Suppressor macrophage (primary cell): ENCODE results near the gene F2RL2.
A peak's percentile ranks its signal among the peaks of the same experiment; 100 is the strongest.

Source experiments
- DNase-seq, 4 experiments: peaks; one replicate each; pipeline ENCODE4 v3.0.0-alpha.2; 2020 to 2022
- total RNA-seq, 17 experiments: gene quantifications; one replicate each; lab custom pipeline; 2026; ENCODE audit warnings: mixed read lengths in 6 of 17, inconsistent platforms in 3 of 17; lab: John Stamatoyannopoulos, UW

The F2RL2 gene, protein sequence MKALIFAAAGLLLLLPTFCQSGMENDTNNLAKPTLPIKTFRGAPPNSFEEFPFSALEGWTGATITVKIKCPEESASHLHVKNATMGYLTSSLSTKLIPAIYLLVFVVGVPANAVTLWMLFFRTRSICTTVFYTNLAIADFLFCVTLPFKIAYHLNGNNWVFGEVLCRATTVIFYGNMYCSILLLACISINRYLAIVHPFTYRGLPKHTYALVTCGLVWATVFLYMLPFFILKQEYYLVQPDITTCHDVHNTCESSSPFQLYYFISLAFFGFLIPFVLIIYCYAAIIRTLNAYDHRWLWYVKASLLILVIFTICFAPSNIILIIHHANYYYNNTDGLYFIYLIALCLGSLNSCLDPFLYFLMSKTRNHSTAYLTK
- 0 to 1.5 (median 0) reads per million in 17 experiments for total RNA-seq

DNA sequence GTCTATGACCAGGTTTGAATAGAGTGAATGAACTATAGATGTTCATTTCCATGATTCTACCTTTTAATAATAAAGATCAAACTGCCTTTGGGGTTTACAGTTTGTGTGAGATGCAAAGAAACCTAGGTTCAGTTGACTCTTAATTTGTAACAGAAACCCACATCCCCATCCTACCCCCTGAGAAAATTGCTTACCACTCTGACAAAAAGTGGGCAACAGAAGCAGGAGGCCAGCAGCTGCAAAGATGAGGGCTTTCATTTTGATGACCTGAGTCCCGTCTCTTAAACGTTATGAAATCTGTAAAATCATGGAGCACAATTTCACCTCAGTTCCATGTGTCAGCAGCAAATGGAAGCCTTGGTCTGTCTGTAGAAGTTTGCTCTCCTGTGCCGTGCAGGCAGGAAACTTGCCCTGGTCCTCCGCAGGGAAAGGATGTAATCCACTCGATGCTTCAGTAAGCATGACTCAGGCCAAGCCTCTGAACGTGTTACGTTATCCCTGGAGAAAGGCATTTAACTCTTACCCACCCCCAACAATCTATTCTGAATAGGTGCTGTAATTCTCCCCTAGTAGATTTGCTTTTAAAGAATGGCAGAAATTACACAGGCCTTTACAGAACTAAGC, at the start of gene F2RL2:
Gene F2RL2 (minus strand): TSS at position 431 of the 624 bp plus-strand sequence. CDS start 173 bp downstream, at position 258.
- DNase-seq: no peak

DNA sequence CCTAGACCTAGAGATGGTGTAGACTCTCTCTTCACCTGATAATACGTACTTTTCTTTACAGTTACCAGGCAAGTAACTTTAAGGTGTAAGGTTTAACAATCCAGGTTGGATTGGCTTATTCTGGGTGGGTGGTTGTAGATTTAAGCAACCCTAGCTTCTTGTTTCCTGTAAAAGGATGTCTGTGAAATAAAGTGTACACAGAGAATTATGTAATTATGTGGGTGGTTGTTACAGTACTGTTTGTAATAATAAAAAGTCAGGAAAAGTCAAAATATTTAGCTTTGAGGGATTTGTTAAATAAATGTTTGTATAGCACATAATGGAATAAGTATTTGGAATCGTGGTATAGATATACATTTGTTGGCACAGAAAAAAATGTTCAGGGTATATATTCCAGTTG, 49.0 kb upstream of the F2RL2 start:
- peak in 1 of 4 experiments; percentile 7 for DNase-seq

DNA sequence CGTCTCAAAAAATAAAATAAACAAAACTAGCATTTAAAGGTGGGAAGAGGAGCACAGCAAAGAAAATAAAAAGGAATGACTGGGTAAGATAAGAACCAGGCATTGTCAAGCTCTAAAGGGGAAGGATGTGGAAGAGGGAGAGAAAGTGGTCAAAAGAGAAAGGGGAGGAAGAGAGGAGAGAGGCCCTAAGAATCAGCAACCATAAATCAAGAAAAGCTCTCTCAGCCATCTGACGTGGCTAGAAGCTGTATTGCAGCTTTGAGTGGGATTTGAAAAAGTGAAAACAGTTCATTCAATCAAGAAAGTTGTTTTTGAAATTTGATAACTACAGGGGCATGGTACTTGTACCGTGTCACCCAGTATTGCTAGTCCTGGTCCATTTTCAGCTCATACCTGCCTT, 47.3 kb upstream of the F2RL2 start:
- no peak for DNase-seq

DNA sequence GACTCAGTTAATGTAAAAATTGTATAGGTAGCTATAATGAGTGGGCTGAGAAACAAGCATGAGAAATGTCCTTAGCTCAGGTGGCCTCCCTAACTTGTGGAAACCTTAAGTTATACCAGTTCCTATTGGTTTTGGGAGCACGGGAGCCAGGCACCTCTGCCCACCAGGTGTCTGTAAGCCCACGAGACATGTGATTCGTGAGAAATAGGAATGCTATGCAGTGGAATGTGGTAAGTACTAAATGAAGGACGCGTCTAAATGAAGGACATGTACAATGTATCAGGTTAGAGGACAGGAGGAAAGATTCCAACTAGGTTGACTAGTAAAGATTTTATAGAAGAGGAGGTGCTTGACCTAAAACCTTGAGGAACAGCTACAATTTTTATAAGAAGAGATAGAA, 46.0 kb upstream of the F2RL2 start:
- DNase-seq: no peak

DNA sequence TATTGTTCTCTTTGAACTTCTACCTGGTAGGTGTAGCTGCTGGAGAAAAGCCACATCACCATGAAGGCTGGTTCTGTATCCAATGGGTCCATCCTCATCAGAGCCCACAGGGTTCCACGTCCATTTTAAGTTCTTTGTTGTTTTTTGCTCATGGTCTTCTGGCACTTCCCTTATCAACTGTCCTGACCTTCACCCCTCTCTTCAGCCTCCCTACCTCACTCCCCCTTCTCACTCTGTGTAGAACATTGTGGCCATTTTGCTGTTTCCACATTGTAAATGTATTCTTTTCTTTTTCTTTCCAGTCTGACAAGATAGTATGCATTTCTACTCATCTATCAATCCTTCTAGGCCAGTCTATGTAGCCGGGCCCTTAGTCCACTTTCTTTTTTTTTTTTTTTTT, 44.3 kb upstream of the F2RL2 start:
- no peak for DNase-seq

DNA sequence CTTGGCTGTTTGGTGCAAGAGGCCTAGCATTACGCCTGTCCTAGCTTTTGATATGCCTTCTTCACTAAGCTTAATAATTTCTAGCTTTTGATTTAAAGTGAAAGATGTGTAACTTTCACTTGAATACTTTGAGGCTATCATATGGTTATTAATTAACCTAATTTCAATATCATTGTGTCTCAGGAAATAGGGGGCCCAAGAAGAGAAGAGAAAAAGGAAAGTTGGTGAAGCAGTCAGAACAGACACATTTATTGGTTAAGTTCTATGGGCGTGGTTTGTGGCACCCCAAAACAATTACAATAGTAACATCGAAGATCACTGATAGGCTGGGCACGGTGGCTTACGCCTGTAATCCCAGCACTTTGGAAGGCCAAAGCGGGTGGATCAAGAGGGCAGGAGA, 40.9 kb upstream of the F2RL2 start:
- no peak for DNase-seq

DNA sequence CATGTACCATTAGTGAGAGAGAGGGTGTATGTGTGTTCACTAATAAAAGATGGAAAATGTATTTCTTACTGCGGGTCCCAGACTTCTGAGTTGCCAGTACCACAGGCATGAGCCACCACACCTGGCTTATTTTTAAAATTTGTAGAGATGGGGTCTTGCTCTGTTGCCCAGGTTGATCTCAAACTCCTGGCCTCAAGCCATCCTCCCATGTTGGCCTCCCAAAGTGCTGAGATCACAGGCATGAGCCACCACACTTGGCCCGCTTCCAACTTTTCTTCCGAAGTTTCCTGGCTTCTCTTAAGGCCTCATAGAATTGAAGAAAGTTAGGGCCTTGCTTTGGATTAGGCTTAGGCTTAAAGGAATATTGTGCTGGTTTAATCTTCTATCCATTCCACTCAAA, 40.4 kb upstream of the F2RL2 start:
- no peak for DNase-seq

DNA sequence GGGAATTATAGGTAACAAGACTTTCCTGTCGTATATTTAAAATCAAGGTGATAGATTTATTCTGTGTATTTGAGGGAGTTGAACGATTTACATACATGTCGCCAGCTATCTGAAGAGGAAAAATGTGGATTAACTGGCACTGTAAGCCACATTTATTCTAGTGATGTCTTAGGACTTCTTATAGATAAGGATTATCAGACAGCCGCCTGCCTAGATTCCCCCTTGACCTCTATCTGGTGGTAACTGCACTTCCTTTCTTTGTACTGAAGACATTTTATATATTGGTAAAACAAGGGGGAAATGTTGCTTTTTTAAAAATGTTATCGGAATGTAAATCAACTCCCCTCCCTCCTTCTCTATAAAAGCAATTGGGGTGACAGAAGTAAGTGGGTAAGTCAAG, 39.3 kb upstream of the F2RL2 start:
- DNase-seq: no peak

DNA sequence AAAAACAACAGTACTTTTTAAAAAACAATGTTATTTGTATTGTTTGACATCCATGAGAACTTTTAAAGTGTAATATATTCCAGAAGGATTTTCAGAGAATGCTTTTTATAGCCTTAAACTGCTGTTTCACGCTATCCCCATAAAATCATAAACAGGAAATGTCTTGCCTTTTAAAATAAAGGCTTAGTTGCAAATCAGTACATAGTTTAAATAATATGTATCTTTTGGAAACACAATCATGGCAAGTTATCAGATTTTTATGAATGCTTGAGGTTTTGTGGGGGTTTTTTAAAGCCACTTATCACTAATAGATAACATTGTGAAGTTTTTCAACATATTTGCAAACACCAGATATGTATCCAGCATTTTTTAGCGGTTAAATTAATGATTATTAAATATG, 37.2 kb upstream of the F2RL2 start:
- DNase-seq: no peak

DNA sequence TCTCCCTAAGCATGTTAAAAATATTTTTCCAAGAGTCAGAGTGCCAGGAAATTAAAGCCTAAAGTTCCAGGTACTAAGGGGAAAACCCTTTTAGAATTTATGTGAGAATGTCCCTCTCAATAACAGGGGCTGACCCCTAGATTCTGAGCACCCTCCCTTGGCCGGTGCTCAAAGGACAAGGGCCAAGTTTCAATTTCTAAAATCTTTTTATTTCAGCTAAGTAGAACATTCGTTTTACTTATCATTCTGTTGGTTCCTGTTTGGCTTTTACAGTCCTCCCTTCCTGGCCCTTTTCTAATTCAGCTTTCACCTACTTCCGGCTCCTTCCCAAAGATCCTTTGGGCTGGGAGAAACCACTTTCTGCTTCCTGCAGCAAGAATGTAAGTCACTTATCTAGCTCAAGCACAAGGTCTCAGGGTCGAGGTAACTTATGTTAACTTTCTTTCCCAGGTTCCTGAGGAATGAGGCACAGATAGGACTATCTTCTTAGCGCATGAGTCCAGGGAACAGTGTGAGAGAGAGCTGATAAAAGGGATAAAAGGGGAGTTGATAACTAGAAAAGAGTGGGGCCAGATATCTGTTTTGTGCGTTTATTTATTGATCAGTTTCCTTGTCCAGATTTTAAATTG, 34.6 kb upstream of the F2RL2 start:
- DNase-seq: no peak

DNA sequence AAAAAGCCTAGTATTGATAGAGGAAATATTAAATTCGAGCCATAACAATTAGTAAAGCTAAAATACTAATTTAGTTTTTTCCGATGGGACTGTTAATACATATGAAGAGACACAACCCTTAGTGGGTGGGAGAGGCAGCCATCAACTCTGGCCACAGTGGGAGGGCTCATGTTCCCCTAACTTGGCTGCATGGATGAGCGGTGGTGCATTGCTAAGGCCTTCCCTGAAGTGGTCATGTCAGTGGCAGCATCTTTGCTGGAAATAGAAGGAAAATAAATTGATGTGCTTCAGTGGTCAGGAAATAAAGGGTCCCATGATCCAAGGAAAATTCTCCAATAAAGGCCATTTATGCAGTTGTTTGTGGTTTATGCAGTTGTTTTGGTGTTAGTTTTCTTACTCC, 33.9 kb upstream of the F2RL2 start:
- no peak for DNase-seq

DNA sequence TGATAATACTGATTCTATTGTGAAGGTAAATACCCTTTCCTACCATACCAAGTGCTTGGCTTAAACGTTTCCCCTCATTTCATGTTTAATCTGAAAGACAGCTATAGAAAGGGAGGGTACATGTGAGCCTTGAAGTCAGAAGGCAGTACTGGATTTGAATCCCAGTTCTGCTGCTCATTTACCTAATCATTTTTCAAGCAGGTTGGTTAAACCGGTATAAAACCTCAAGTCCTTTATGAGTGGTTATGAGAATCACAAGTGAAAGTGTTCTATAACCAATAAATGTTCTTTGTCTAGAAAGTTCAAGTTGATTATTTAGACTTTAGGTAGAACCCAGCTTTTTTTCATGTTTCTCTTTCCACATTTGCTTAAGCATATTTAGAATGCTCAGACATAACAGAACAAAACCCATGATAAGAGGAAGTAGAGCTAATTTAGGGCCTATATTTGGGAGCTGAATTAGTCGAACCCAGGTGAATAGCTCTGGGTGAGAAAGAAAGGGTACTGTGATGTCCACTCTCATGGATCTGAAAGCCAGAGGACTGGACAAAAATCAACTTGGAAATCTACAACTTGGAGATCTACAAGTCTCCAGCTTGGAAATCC, 29.7 kb upstream of the F2RL2 start:
- no peak for DNase-seq

DNA sequence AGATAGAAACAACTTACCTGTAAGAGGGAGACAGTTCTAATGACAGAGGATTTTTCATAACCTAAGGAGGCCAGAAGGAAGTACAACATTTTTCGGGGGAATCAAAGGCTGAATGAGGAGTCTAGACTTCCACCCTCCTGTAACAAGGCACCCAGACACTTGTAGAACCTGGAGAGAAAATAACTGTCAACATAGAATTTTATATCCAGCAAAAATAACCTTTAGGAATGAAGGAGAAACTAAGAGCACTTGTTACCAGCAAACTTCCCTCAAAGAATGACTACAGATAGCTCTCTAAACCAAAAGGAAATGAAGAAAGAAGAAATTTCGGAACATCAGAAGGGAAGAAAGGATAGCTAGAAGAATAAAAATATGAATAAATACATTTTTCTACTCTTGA, 25.9 kb upstream of the F2RL2 start:
- DNase-seq: no peak

DNA sequence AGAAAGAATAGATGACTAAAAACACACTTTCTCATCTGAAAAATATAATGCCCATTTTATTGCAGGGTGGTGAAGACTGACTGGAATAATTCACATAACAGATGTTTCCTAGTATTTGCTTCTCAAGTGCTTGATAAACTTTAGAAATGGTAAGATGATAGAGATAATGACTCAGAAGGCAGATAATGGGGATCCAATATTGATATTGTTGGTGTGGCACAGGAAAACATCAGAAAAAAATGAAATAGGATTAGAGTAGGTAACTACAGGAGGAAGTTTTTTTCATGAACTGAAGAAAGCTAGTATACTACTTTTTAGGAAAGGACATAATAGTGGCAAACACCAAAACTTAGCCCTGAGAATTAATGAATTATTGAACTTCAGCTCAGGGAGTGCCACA, 20.2 kb upstream of the F2RL2 start:
- no peak for DNase-seq

DNA sequence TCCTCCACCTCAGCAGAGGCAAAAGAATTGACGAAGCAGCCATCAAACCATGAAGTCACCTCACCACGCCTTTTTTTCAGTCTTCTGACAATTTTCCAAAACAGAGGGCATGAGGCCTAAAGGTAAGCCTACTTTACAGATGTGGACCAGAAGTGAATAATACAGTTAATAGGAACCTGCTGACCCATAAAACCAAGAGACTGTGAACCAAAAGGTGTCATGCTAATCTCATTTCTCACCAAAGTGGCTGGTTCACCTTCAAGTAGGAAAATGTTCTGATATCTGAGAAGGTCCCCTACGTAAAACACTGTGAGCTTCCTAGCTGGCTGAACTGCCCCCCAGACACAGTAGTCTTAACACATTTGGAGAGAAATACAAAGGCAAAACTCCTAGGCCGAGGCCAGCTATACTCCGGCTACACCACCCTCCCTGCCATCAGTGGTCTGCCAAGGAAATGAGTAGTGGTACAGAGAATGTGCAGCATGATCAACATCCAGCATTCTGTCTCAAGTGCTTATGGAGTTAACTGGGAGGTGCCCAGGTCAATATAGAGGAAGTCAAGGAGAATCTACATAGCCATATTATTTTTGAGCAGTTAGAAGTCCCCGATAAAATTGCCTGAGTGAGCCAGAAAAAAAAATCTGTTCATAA, 19.3 kb upstream of the F2RL2 start:
- DNase-seq: no peak

DNA sequence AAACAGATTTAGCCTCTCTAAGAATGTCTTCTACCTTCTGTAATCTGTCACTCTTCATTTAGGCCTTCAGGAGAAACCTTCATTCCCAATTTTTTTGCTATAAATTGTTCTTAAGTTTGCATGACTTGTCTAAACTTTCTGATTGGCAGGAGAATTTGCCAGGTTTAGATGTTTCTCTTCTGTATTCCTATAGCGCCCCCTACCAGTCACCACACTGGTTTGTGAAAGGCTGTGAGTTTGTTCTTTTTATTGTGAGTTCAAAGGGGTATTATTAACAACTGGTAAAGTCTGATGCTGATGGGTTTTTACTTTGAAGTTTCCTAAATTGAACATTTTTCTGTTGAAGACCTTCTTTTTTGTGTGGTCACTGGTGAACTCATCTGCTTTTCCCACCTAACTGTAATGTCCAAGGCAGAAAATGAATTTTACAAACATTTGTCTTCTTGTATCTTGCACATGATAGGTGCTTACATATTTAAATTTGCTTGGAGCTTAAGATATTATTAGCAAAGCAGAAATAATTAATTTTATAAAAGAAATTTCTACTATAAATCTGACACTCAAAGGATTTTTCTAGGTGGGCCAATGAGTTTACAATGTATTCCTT, 18.4 kb upstream of the F2RL2 start:
- DNase-seq: peak; percentile 65 to 81 (median 76)

DNA sequence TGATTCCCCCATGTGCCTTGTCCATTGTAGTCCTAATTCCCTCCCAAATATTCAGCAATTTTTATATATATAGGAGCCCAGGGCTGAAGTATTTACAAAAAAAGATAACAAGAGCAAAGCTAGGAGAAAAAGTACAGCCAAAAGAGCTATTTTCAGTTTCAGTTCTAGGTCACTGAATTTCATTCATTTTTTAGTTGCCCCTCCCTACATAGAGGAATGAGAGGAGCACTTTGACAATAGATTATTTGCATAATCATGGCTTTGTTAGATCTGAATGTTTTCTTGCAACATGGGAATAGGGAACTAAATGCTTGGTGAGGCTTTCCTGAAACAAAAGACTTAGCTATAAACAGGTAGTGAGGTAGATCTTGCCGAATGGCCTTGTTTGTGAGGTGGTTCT, 15.3 kb upstream of the F2RL2 start:
- peak in 2 of 4 experiments; percentile 22 to 23 for DNase-seq

DNA sequence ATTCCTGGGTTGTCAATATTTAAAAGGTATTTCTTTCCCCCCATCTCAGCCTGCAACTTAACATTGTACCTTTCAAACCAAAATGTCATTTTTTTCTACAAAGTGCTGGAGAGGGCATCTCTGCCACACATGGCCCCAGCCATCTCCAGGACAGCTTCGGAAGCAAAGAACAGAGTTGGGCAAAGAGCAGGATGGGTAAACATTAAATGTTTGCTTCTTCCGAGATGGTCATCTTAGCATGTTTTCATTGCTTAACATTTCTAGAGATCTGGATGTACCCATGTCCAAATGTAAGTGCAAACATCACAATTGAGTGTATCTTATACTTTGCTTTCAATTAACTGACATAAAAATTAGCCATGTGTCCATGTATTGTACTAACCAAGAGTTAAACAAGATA, 14.3 kb upstream of the F2RL2 start:
- DNase-seq: no peak

DNA sequence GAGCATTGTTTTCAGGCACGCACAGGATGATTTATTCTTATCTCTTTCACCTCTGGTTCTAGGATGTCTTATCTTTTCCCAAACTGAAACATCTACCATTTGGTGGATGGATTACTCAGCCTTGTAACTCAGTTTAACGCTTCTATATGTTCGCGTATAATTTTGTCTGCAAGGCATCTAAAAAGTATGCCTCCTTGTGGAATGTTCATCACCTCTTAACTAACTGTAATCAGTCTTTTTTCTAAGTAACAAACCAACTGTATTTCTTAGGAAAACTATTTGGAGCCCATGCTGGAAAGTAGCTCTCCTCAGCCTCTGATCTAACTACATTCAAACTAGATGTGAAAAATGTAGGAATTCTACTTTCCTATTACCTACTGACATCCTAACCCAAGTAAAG, 11.5 kb upstream of the F2RL2 start:
- no peak for DNase-seq

DNA sequence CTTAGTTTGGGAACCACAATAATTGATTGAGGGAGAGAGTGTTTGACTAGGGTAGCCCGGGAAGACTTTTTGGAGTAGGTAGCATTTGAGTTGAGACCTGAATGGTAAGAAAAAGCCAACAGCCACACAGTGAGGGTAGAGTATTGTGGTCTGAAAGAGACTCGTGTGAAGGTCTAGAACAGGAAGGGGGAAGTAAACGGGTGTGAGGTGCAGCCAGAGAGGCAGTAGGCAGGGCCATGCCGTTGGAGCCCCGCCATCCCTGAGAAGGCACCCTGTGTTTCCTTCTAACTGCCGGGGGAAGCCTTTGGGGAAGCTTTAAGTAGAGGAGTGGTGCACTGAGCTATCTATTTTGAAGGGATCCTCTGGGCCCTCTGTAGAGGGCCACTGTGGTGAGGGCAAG, 3.5 kb upstream of the F2RL2 start:
- DNase-seq: peak; percentile 2 to 28 (median 10)

DNA sequence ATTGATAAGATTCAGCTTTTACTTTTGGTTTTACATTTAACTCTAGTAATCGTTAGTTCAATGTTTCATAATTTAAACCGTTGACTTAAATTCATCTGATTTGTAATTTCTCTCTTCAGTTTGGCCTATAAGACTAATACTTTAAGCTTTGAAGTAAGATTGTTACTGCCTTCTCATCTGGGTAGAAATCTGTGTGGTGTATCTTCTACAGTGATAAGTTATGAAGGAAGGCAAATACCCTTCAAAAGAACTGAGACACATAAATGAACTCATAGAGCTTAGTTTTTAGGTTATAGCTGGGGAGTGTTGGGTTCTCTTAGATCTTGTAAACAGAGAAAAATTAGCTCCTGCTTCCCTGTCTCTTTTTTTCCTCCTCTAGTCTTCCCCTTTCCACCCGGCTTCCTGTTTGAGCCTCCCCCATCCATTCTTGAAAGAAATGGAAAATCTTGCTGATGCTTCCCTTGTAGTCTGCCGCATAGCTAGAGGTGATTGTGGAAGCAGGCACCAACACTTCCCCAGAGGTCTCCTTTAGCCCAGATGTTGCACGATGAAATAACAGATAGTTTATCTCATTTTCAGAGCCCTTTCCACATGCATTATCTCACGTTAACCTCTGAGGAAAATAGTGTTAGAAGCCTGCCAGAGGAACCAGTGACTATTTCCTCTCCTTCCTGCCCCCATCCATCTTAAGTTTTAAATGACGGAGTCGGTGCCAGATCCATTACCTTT, 2.0 kb upstream of the F2RL2 start:
- DNase-seq: peak; percentile 17 to 52 (median 21)

DNA sequence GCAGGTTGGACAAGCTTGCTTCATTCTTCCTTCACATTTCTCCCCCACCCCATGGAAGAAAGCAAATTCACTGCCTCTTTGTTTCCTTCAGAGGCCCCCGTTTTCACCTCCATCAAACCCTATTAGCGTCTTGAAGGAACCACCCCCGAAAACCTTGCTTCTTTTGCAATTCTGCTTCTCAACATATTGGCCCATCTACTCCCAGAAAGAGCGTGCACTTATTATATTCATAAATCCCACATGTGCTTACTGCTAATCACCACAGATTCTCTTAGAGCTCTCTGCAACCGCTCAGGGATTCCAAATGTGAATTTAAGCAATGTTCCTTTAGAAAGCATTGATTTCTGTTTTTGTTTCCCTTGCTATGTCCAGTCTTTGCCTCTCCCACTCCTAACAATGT, 1.1 kb downstream of the F2RL2 start:
- DNase-seq: no peak
